Measurements from ENCODE around the gene SAAL1.
"Not testable (repeated sequence)": the region's sequence is repeated elsewhere in the genome, so short reads cannot be mapped to it uniquely, and the experiment has no call there.

SAAL1 gene, protein sequence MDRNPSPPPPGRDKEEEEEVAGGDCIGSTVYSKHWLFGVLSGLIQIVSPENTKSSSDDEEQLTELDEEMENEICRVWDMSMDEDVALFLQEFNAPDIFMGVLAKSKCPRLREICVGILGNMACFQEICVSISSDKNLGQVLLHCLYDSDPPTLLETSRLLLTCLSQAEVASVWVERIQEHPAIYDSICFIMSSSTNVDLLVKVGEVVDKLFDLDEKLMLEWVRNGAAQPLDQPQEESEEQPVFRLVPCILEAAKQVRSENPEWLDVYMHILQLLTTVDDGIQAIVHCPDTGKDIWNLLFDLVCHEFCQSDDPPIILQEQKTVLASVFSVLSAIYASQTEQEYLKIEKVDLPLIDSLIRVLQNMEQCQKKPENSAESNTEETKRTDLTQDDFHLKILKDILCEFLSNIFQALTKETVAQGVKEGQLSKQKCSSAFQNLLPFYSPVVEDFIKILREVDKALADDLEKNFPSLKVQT

DNA sequence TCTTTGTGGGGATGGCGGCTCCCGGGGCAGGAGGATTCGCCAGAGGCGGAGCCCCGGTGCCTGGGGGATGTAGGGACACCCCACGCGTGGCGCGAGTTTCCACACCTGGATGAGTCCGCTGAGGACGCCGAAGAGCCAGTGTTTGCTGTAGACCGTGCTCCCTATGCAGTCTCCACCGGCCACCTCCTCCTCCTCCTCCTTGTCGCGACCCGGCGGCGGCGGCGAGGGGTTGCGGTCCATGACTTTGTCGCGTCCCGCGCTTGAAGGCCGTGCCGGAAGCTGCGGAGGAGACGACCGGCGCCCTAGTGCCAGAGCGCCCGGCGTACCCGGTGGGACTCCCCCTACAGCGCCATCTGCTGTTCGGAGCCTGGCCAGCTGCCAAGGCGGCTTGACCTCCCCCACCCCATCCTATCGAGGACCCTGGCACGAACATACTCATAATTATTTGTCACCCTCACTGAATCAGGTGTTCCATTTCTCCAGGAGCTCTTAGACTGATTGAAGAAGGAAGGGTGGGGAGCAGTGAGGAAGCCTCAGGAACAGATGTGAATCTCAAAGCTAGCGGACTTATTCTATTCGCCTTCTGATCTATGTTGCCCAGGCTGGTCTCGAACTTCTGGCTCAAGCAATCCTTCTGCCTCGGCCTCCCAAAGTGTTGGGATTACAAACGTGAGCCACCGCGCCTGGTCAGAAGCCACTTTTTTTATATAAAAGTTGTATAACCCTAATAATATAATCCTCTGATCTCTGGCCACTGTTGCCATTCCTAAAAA, at the start of gene SAAL1:
Gene SAAL1, minus strand, starts transcription at position 281 of the 773 bp plus-strand sequence. Its CDS starts 41 bp downstream, at position 240.
- DNase-seq: peak; percentile 96

DNA sequence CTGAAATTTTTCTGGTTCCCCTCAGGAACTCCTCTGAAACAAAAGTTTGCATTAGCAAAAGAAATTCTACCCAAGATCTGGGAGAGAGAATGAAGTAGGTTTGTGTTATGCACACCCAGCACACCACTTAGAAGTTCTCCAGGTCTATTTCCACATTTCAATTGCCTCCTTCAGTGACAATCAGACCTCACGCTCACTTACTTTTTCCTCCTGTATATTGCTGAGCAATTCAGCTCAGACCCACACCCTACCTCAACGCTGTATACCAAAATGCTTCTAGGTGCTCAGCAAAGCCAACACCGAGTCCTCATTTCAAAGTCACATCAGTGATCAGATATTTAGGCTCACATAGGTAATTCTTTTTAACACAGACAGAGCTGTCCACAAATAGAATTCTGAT, 45.7 kb upstream of the SAAL1 start:
- no peak for DNase-seq

DNA sequence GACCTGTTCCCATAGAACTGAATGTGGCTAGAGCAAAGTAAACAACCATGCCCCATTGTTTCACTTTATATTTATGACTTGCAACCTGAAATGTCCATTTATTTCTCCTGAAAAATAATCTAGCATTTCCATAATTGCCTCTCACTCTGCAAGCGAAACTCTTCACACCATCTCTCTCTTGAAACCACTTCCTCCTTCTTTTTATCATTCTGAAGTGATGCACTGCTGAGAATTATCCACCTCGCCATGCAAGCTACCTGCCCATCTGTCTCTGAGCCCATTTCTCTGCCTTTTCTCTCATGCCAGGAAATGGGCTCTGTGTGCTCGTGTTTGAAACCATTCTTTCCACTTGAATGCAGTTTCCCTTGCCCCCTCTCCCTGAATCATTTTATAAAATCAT, 40.0 kb upstream of the SAAL1 start:
- DNase-seq: no peak

DNA sequence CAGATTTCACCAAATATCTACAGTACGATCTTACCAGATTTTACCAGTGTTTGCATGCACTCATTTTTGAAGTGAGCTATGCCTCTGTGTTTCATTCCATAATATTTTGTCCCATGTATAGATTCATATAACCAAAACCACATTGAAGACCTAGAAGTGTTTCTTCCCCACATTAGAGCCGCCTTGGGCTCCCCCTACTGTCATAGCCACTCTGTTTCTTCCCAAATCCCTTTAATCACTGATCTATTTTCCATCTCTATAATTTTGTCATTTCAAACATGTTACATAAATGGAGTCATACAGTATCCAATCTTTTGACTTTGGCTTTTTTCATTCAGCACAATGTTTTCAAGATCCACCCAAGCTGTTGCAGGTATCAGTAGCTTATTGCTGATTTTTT, 39.1 kb upstream of the SAAL1 start:
- DNase-seq: no peak

DNA sequence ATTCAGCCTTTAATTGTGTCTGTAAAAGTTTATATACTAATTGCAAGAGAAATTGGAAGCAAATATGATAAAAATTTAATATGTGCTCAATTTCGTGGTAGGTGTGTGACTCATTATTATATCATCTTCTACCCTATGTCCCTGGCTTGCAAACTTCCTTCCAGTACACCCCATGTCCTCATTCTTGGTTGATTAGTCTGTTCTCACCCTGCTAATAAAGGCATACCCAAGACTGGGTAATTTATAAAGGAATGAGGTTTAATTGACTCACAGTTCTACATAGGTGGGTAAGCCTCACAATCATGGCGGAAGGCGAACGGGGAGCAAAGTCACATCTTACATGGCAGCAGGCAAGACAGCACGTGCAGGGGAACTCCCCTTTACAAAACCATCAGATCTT, 38.4 kb upstream of the SAAL1 start:
- DNase-seq: no peak

DNA sequence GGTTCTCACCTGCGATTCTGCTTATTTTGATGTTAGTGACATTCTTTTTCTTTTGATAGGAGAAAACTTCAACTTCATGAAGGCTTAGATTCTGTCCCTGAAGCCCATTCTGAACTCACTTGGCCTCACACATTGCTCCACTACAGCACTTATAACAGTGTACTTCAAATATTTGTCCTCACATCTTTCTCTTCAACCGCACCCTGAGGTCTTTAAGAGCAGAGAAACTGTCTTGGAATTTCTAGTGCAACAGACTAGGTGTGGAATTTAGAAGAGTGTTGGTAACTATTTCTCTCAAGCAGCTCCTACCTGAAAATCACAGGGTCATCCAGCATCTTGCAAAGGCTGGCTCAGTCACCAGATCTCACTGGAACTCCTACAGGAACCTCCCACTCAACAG, 34.3 kb upstream of the SAAL1 start:
- no peak for DNase-seq

DNA sequence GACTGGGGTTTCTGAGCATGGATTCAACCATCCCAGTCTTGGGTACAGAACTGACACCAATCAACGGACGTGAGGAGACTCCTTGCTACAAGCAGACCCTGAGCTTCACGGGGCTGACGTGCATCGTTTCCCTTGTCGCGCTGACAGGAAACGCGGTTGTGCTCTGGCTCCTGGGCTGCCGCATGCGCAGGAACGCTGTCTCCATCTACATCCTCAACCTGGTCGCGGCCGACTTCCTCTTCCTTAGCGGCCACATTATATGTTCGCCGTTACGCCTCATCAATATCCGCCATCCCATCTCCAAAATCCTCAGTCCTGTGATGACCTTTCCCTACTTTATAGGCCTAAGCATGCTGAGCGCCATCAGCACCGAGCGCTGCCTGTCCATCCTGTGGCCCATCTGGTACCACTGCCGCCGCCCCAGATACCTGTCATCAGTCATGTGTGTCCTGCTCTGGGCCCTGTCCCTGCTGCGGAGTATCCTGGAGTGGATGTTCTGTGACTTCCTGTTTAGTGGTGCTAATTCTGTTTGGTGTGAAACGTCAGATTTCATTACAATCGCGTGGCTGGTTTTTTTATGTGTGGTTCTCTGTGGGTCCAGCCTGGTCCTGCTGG, 31.4 kb upstream of the SAAL1 start:
- DNase-seq: no peak

DNA sequence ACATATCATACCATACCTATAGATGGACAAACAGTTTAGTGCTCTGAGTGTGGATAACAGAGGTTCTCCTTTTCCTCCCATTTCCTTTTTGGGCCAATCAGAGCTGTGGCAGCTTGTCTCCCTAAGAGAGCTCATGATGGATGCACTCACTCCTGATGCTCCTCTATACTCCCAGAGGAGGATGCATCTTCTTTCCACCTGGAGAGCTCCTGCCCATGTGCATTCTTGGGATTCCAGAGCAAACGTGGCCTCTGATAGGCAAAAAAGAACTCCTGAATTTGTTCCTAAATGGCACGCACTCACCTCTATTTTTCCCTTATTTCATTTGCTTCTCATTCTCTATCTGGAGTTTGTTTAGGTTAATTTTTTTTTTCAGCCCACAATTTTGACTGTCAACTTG, 29.4 kb upstream of the SAAL1 start:
- DNase-seq: no peak

DNA sequence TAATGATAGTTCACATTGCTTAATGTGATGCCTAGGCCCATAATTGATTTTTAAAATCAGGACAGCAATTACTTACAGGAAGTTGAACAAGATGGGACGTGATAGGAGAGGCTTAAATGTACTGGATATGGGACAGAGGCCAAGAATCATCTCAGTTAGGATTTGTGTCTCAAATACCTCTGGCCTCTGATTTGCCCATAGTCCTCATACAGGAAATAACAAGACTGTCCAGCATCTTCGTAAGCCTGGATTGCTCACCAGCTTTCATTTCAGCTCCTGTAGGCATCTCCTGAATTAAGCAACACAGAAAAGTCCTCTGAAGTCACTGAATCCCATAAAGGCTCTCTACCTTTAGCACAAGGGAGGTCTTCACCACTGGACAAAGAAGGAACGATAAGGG, 26.5 kb upstream of the SAAL1 start, which contains the start of gene MRGPRX3:
Gene MRGPRX3, plus strand, starts transcription at position 231 of the 400 bp plus-strand sequence. CDS start 4,632 bp downstream, outside the sequence.
- DNase-seq: no peak

DNA sequence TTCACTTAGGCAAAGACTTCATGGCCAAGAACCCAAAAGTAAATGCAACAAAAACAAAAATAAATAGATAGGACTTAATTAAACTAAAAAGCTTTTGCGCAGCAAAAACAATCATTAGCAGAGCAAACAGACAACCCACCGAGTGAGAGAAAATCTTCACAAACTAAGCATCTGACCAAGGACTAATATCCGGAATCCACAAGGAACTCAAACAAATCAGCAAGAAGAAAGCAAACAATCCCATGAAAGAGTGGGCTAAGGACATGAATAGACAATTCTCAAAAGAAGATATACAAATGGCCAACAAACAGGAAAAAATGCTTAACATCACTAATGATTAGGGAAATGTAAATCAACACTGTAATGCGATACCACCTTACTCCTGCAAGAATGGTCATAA, 25.2 kb upstream of the SAAL1 start:
- not testable (repeated sequence) for DNase-seq

DNA sequence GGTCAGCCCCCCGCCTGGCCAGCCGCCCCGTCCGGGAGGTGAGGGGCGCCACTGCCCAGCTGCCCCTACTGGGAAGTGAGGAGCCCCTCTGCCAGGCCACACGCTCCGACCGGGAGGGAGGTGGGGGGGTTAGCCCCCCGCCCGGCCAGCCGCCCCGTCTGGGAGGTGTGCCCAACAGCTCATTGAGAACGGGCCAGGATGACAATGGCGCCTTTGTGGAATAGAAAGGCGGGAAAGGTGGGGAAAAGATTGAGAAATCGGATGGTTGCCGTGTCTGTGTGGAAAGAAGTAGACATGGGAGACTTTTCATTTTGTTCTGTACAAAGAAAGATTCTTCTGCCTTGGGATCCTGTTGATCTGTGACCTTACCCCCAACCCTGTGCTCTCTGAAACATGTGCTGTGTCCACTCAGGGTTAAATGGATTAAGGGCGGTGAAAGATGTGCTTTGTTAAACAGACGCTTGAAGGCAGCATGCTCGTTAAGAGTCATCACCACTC, 15.5 kb upstream of the SAAL1 start:
- DNase-seq: not testable (repeated sequence)

DNA sequence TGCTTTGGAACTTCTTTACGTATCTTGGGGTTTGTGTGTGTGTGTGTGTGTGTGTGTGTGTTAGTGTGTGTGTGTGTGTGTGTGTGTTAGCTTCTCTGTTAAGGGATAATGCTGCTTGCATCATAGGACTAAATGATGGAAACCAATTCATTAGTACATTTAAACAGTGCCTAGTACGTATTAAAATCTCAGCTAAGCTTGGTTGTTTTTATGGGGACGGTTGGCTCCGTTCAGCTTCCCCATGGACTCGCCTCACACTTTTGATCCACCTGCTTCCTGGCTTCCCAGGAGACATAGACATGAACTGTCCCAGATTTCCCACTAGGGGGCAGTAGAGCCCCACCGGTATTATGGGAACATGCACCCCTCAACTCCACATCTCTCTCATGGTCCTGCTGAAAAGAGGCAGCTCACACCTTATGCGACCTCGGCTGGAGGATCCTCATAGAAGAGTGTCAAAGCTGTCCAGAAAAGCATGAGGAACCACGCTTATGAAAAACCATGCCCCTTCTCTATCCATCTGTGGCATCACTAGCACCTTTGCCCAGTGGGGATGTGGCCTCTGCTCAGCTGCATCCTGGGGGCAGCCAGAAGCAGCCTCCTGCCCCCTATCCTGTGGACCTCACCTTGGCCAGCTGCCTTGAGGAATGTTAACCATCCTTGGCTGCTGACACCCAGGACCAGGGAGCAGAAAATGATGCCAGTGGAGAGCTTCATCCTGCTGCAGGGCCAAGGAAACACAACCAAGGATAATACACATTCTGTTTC, 9.7 kb upstream of the SAAL1 start:
- DNase-seq: peak; percentile 75

DNA sequence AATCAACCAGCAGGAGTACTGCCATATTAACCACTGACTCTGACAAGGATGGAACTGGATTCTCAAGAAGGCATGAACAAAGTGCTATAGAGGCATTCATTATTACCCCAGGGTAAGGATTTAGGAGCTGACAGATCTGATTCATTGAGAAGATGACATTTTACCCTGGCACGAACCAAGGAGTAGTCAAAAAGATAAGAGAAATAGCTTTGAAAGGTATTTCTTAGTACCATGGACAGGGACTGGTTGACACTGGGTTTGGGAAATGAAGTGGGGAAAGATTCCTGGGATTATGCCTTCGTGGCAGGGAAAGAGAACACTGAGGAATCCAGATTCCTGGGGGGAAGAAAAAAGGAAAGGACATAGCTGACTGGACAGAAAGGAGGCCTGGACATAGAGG, 5.1 kb upstream of the SAAL1 start:
- DNase-seq: no peak

DNA sequence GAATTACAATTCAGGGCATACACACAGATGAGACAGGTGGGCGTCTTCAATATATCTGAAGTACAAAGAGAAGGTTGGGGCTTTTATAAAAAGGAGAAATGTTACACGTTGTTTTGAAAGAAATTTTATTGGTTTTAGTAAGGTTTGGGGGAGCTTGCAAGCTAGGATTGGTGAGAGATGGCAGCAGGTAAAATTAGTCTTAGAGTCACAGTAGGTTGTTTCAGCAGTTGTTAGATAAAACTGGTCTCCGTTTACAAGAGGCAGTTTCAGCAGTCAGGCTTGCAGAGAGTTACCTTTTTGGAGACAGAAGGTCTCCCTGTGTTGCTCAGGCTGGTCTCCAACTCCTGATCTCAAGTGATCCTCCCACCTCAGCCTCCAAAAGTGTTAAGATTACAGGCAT, 2.4 kb upstream of the SAAL1 start:
- no peak for DNase-seq

DNA sequence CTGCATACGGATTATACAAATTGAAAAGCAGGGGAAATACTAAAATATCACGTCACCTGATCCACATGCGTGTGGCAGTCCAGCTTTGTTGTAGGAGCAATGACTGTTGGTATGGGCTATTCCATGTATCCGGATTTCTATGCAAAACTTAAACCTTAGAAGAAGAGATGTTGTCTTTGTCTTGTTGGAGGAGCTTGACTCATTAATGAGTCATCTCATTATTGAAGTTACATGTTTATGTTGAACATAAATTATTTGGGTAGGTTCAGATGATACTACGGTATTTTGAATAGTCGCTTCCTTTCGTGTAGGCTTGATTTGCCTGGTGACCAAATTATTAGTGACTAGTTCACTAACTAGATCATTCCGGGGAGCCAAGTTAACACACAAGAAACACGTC, 806 bp upstream of the SAAL1 start:
- DNase-seq: no peak

DNA sequence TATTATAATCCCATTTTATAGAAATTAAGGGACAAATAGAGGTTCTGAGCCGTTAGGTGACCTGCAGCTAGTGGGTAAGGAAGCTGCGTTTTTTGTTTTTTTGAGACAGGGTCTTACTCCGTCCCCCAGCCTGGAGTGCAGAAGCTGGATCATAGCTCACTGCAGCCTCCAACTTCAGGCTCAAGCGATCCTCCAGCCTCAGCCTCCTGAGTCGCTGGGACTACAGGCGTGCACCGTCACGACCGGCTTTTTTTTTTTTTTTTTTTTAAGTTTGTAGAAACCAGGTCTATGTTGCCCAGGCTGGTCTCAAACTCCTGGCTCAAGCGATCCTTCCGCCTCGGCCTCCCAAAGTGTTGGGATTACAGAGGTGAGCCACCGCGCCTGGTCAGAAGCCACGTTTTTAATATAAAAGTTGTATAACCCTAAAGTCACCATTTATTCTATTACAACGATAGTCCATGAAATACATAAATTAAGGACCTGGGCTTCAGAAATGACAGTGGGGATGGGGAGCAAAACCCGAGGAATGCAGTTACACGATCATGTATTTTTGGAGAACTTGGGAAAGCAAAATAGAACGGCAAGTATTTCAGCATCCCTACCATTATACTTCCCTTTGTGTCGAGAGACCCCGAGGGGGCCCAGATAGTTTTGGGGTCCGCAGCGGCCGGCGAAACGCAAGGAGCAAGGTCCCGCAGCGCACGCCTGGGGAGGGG, 638 bp downstream of the SAAL1 start:
- DNase-seq: peak; percentile 21

DNA sequence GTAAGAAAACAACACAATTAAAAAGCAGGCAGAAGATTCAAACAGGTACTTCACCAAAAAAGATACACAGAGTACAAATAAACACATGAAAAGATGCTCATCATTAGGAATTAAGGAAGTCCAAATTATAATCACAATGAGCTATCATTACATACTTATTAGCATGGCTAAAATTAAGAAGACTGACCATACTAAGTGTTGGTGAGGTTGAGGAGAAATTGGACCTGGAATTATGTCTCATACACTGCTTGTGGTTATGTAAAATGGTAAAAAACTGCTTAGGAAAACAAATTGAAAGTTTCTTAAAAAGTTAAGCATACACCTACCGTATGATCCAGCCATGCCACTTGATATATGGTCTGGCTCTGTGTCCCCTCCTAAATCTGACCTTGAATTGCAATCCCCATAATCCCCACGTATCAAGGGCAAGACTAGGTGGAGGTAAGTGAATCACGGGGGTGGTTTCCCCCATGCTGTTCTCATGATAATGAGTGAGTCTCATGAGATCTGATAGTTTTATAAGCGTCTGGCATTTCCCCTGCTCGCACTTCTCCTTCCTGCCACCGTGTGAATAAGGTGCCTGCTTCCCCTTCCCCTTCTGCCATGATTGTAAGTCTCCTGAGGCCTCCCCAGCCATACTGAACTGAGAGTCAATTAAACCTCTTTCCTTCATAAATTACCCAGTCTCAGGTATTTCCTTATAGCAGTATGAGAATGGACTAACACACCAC, 4.8 kb downstream of the SAAL1 start:
- peak; percentile 45 for DNase-seq

DNA sequence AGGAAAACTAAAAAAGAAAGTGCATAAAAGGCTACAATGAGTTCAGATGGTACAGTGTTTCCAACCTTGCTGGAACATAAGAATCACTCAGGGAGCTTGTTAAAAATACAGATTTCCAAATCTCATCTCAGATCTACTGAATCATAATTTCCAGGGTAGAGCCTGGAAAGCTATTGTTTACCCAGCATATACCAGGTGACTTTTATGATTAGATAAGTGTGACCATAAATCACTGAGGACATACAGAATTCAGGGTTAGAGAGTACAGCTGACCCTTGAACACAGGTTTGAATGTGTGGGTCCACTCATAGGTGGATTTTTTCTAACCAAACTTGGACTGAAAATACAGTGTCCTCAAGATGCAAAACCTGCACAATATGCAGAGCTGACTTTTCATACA, 11.9 kb downstream of the SAAL1 start:
- no peak for DNase-seq

DNA sequence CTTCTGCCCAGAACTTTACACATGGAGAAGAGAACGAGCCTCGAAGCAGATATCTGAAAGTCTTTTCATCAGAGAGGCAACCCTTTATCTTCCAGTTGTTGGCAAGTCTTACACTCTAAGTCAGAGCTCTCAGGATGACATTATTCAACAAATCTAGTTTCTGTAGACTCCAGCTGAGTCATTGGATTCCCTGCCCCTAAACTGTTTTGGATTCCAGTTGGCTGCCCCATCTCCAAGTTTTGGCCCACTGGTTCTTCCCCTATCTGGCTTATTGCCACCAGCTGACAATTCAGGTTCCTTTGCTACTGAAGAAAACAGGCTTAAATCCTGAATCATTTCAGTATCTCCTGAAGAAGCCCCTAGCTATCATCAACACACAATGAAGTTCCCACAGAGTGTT, 14.2 kb downstream of the SAAL1 start:
- no peak for DNase-seq

DNA sequence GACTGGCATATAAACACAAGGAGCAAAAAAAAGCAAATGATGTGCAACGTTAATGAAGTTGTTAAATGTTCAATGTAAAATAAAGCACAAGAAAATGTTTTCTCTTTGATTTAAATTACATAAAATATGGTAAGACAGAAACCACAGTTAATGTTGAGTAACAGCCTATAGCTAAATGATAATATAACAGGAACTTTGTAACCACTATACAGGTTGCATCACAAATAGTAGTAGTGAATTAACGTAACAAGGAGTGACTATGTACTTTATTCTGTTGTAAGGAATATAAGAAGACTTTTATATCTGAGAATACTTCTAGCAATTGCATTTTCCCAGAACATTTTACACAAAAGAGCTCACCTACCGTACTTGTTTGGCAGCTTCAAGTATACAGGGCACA, 16.9 kb downstream of the SAAL1 start:
- DNase-seq: no peak

DNA sequence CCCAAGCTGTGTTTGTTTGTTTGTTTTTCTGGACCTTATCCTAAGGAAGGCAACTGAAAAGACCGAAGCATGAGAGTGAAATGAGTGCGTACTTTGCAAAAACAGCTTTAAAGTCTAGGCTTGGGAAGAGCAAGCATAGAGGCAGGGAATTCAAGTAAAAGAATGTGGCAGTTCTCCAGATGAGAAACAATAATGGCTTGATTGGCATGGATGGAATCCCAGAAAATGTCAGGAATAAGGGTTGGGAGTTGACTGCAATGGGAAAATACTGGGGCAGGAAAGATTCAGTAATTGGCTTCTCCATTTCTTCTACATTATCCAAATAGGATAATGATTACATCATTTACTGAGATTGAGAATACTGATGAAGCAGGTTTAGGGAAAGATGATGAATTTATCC, 17.5 kb downstream of the SAAL1 start:
- no peak for DNase-seq

Data from activated CD4-positive, alpha-beta T cell treated with anti-CD3 and anti-CD28 coated beads for 48 hours (primary cell).